Stimulated activated CD8-positive, alpha-beta memory T cell treated with anti-CD3 and anti-CD28 coated beads, Interleukin-15, amount 100 ng/mL, for 4 hours (primary cell): ENCODE measurements around the gene KCTD13.
"Not testable (repeated sequence)": the region's sequence is repeated elsewhere in the genome, so short reads cannot be mapped to it uniquely, and the experiment has no call there.

ENCODE experiments used
- DNase-seq, 2 donors: peaks; one replicate each; pipeline ENCODE4 v3.0.0-alpha.2; 2020; ENCODE audit warnings: low read depth in 2 of 2

The KCTD13 gene

GRCh38 chr16:29943846-29944799 lies 18.1 kb upstream of the KCTD13 start:
- DNase-seq = no peak

GRCh38 chr16:29940656-29941055 lies 14.6 kb upstream of the KCTD13 start:
- DNase-seq = no peak

- DNase-seq = not testable (repeated sequence)
Observed at GRCh38 chr16:29931750-29932149, 5.7 kb upstream of the KCTD13 start.

- DNase-seq = no peak
Observed at GRCh38 chr16:29927070-29927905, 1.3 kb upstream of the KCTD13 start.

GRCh38 chr16:29926711-29927052 lies 656 bp upstream of the KCTD13 start:
- DNase-seq = no peak

- no peak for DNase-seq
Observed at GRCh38 chr16:29925105-29925756, 795 bp downstream of the KCTD13 start.

GRCh38 chr16:29922986-29923501 lies 3.0 kb downstream of the KCTD13 start:
- no peak for DNase-seq

- DNase-seq = no peak
Observed at GRCh38 chr16:29922326-29922725, 3.7 kb downstream of the KCTD13 start.

GRCh38 chr16:29921034-29921385 lies 5.0 kb downstream of the KCTD13 start:
- no peak for DNase-seq

- no peak for DNase-seq
Observed at GRCh38 chr16:29920288-29921033, 5.6 kb downstream of the KCTD13 start.

- no peak for DNase-seq
Observed at GRCh38 chr16:29916979-29917378, 9.0 kb downstream of the KCTD13 start.

- no peak for DNase-seq
Observed at GRCh38 chr16:29915590-29916247, 10.3 kb downstream of the KCTD13 start.

GRCh38 chr16:29913514-29913913 lies 12.5 kb downstream of the KCTD13 start:
- no peak for DNase-seq

- no peak for DNase-seq
Observed at GRCh38 chr16:29912087-29912486, 13.9 kb downstream of the KCTD13 start.

GRCh38 chr16:29911676-29912010 lies 14.4 kb downstream of the KCTD13 start:
- DNase-seq = no peak

GRCh38 chr16:29910819-29911675 lies 15.0 kb downstream of the KCTD13 start:
- no peak for DNase-seq

GRCh38 chr16:29909851-29910250 lies 16.2 kb downstream of the KCTD13 start:
- DNase-seq = not testable (repeated sequence)

GRCh38 chr16:29909391-29909790 lies 16.6 kb downstream of the KCTD13 start:
- no peak for DNase-seq

- DNase-seq = no peak
Observed at GRCh38 chr16:29908719-29909220, 17.3 kb downstream of the KCTD13 start.

- no peak for DNase-seq
Observed at GRCh38 chr16:29907973-29908372, 18.1 kb downstream of the KCTD13 start.
